Stimulated activated CD4-positive, alpha-beta T cell treated with anti-CD3 and anti-CD28 coated beads, TNF-alpha, amount 100 ng/mL, for 1 hour (primary cell): ENCODE data around the gene NAA16.
"Not testable (repeated sequence)": the region's sequence is repeated elsewhere in the genome, so short reads cannot be mapped to it uniquely, and the experiment has no call there.

Experiments
- DNase-seq, 3 donors: peaks; one replicate each; pipeline ENCODE4 v3.0.0-alpha.2; 2020; ENCODE audit warnings: low read depth in 3 of 3, low spot score in 1 of 3

NAA16 gene

GRCh38 chr13:41354416-41354815 lies 43.3 kb downstream of the NAA16 start:
- no peak for DNase-seq

- not testable (repeated sequence) for DNase-seq
Observed at GRCh38 chr13:41356385-41356648, 45.2 kb downstream of the NAA16 start.

DNA sequence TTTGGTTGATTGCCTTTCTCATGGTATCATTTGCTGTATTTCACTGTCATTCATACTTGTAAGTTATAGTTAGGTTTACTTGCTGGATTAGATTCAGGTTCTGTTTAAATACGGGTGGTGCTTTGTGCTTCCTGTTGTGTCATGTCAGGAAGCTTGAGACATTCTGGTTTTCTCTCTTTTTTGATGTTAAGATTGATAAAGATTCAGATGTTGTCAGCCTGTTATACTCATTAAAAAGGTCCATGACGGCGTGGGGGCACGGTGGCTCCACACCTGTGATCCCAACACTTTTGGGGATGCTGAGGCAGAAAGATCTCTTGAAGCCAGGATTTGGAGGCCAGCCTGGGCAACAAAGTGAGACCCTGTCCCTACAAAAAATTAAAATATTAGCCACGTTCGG lies 45.7 kb downstream of the NAA16 start:
- DNase-seq, result no peak

- no peak for DNase-seq
Observed at GRCh38 chr13:41361491-41361890, 50.4 kb downstream of the NAA16 start.

- no peak for DNase-seq
Observed at GRCh38 chr13:41364043-41364442, 53.0 kb downstream of the NAA16 start.

DNA sequence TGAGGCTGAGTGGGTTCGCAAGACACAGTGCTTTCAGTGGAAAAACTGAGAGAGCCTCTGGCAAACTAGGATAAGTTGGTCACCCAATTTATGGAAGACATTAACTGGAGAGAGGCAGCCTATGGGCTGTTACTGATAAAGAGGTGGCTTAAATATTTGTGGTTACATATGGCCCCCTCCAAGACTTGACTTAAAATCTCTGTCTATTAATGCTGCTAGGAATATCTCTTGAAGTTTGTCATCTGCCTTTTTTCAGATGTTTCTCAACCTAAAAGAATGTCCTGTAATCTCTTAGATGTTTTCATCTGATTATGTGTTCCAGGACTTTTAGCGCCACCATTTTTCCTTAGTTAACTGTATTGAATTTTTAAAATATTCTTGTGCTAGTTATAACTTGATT lies 54.6 kb downstream of the NAA16 start:
- DNase-seq, result no peak

- DNase-seq, result no peak
Observed at GRCh38 chr13:41370736-41371135, 59.7 kb downstream of the NAA16 start.

- no peak for DNase-seq
Observed at GRCh38 chr13:41377446-41377845, 66.4 kb downstream of the NAA16 start.

DNA sequence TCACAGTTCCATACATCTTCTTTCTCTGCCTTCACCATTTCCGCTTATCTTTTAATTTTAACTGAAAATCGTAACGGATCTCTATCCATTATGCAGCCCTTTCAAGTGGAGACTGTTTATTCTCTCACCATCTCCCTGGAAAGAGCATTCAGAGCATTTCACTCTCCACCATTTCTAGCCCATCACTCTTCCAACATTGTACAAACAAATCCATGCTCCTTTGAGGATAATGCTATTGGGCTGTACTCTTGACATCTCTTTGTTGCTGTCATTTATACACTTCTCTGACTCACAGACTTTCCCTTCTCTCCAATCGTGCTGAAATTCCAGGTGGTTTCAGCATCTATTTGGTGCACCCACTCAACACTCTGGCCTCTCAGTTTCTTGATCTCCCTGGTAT lies 71.4 kb downstream of the NAA16 start:
- no peak for DNase-seq

- no peak for DNase-seq
Observed at GRCh38 chr13:41383386-41383785, 72.3 kb downstream of the NAA16 start.

DNA sequence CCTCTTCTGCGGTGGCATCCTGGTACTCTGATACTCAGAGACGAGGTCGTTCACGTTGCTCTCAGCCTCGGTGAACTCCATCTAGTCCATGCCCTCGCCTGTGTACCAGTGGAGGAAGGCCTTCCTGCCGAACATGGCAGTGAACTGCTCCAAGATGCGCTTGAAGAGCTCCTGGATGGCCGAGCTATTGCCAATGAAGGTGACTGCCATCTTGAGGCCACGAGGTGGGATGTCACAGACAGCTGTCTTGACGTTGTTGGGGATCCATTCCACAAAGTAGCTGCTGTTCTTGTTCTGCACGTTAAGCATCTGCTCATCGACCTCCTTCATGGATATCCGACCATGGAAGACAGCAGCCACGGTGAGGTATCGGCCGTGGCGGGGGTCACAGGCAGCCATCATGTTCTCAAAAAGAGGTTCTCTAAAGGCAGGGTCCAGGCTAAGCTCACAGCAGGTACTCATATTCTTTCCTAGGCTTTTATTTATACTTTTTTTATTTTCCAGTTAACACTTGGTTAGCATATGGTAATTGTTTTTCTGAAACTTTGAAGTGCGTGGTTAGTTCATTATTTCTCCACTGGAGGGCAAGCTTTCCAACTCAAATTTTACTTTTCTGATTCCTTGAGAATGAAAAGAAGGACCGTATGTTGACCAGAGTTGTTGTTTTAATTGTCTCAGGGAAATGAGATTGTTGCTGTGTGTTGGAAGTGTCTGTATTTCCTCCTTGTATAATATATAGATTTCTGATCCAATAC lies 73.9 kb downstream of the NAA16 start:
- DNase-seq, result no peak

DNA sequence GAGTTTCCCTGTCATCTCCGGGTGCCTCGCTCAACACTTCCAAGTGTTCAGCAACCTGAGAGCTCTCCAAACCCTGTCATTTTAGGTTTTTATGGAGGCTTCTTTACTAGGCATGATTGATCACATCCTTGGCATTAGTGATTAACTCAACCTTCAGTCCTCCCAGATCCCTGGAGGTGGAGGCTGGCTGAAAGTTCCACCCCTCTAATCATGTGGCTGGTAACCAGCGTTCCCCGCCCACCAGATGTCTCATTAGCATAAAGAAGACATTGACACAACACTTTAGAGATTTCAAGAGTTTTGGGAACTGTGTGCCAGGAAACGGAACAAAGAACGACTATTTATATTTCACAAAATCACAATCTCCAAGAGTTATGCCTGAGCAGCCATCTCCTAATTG lies 75.1 kb downstream of the NAA16 start:
- no peak for DNase-seq

- DNase-seq, result no peak
Observed at GRCh38 chr13:41387576-41387975, 76.5 kb downstream of the NAA16 start.

DNA sequence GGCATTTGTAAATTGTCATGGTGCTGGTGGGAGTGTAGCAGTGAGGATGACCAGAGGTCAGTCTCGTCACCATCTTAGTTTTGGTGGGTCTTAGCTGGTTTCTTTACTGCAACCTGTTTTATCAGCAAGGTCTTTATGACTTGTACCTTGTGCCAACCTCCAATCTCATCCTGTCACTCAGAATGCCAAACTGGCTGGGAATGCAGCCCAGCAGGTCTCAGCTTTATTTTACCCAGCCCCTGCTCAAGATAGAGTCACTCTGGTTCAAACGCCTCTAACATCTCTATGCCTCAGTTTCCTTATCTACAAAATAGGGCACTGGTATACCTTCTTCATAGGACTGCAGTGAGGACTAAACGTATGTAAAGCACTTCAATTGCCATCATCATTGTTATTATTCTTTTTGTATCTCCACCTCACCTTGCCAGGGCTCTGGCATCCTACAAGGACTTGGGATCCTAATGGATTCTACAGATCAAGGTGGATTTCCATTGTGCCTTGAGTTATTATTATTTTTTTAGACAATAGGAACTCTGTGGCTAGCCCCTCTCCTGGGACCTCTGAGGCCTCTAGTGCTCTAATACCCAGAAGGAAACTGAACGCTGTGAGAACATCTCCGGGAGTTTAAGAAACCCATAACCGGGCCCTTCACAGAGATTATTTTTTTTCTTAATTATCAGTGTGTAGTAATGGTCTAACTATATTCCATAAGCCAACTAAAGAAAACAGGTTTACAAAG lies 77.2 kb downstream of the NAA16 start:
- DNase-seq, result no peak

DNA sequence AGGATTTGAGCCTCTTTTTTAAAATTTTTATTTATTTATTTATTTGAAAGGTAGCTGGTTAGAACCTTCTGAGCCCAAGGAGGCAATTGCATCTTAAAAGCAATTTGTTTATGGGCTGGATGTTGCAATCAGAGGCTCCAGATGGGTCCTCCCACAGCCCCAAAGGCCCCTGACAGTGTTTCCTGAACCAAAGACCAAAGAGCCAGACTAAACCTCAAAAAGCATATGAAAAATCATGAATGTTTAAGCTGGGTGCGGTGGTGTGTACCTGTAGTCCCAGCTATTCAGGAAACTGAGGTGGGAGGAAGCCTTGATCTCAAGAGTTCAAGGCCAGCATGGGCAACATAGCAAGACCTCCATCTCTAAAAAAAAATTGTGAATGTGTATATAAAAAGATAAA lies 78.5 kb downstream of the NAA16 start:
- no peak for DNase-seq

DNA sequence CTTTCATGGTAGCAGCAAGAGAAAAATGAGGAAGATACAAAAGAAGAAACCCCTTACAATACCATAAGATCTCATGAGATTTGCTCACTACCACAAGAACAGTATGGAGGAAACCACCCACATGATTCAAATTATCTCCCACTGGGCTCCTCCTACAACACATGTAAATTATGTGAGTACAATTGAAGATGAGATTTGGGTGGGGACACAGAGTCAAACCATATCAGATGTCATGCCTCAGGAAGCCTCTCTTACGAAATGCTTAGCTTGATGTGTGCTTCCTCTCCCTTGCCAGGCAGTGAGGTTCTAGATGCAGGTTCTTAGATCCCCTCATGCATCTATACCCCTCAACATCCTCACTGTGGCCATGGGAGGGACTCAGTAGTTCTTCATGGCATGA lies 83.1 kb downstream of the NAA16 start:
- DNase-seq, result no peak

DNA sequence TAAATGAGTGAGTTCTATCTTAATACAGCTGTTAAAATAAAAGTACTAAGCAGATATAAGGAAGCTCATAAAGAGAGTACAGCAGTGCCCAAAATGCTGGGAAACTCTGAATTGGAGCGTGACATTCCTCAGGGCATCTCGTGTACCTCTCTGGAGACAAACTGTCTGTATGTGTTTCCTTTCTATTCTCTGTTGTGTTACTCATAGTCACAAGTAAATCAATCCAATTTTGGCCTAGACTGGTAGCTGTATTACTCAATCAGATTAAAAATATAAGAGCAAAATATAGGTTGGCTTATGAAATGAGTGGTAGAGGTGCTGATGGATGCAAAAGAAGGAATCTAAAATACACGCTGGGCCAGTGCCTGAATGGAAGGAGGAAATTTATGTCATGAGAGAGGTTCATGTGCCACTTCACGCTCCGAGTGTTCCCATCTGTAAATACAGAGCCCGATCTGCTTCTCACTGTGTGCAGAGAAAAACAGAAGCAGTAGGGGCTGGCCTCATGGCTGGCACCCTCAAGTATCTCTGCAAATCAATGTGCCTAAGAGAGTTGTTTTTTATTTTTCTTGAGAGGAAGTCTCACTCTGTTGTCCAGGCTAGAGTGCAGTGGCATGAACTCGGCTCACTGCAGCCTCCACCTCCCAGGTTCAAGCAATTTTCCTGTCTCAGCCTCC lies 87.6 kb downstream of the NAA16 start:
- DNase-seq, result no peak

GRCh38 chr13:41401366-41401765 lies 90.3 kb downstream of the NAA16 start:
- no peak for DNase-seq

DNA sequence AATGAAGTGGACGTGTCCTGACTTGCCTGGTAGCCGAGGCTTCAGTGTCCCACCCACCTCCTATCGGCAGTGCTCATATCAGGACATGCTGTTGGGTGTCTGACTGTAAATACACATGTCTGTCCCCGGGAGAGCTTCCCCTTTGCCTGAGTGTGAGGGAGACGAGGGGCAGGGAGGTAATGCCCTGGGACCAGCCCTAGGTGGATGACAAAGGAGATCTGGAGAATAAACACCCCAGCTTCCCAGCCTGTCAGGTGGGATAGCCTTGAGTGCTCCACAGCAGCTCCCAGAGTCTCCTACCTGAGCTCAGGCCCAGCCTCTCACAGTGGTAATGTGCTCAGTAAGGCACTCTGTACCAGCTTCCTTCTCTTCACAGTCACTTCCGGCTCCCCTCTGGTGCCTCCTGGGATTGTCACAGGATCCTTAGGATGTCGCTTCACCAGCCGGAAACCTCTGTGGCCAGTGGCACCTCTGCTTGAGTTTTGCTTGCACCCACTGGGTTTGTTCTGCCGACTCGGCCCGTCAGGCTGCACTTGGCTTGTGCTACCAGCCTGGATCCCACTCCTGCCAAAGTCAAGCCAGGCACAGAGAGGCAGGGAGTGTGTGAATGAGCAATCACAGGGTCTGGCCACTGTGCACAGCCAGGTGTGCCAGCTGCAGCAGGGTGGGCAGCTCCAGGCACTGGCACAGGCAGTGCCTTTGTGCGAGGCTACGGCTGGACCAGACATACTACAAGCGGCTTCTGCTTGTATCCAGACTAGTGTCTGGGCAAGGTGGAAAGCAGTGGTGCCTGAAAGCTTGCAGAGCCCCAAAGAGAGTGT lies 91.8 kb downstream of the NAA16 start:
- no peak for DNase-seq

- DNase-seq, result no peak
Observed at GRCh38 chr13:41403983-41404382, 92.9 kb downstream of the NAA16 start.

DNA sequence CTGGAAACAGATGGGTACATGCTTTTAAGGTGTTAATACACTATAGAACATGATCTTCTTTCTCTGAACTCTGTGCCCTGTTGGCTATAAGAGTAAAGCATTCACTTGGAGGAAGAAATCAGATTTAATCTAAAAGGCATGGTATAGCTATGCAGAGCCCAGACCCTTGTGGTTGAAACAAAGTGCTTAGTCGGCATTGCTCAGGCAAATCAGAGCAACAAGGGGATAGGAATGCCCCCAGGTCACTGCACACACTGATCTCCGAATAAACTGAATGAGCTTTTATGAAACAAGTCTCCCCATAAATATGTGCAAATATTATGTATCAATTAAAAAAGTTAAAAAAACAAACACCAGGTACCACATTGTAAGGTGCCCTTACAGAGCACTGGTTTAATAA lies 94.3 kb downstream of the NAA16 start:
- DNase-seq, result no peak

DNA sequence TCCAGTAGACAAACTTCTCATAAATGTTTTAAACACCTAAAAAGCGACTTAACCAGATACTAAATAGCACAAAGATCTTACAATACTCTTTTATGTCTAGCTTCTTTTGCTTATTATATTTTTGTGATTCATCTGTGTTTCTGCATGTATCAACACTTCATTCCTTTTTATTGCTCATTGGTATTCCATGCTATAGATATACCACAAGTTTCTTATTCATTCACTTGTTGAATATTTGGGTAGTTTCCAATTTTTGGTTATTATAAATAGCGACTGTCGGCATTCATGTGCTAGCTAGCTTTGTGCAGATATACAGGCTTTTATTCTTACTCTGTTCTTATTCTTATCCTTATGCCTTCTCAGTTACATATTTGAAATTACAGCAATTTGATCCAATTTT lies 96.3 kb downstream of the NAA16 start:
- DNase-seq, result no peak
